Measurements from ENCODE around the gene AGPAT2. TPM values are rescaled to one million over a fixed set of nuclear protein-coding genes. Genes with fewer than 3 reads are reported as not detected.

AGPAT2 gene
- total and polyA plus RNA-seq, 2 experiments from 2014 or later = 125 to 242 TPM

DNA sequence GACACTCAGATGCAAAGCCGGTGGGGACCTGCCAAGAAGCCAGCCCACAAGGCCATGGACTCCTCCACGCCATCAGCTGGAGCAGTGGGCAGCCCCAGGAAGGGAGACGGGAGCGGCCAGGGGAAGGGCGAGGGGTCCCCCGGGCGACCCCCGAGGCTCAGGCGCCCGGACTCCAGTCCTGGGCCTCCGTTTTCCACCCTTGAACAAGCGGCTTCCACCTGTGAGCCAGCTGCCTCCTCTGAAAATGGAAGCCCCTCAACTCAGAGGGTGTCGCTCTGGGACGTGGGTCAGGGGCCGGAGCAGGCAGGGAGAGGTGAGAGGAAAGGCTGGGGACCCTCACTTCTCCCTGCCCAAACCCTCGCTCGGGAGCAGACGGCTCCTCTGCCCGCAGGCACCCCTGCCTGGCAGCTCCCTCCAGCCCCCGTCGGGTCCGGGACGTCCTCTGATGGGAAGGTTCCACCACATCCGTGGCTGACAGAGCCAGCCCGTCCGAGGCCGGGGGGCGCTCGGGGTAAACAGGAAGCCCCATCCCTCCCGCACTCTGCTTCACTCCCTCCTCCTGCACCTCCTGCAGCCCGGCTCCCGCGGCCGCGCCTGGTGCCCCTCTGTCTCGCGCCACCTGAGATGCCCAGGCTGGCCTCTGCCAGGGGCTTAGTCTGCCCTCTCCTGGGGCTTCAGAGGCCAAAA is 28.3 kb downstream of the AGPAT2 start:
- no peak overlapping the region for H2AFZ ChIP-seq
- H3K27me3 ChIP-seq = no peaks in the 10 kb centered on the region
- no peak overlapping the region for H3K27ac ChIP-seq
- H3K79me2 ChIP-seq = no peaks in the 10 kb centered on the region
- no peaks in the 10 kb centered on the region for H3K9me3 ChIP-seq (ENCODE audit: low read depth)
- H3K4me1 ChIP-seq (ENCODE audit: insufficient read depth) = no peaks in the 10 kb centered on the region
- no peak overlapping the region for H3K4me2 ChIP-seq
- TF ChIP-seq, protein P1, sequence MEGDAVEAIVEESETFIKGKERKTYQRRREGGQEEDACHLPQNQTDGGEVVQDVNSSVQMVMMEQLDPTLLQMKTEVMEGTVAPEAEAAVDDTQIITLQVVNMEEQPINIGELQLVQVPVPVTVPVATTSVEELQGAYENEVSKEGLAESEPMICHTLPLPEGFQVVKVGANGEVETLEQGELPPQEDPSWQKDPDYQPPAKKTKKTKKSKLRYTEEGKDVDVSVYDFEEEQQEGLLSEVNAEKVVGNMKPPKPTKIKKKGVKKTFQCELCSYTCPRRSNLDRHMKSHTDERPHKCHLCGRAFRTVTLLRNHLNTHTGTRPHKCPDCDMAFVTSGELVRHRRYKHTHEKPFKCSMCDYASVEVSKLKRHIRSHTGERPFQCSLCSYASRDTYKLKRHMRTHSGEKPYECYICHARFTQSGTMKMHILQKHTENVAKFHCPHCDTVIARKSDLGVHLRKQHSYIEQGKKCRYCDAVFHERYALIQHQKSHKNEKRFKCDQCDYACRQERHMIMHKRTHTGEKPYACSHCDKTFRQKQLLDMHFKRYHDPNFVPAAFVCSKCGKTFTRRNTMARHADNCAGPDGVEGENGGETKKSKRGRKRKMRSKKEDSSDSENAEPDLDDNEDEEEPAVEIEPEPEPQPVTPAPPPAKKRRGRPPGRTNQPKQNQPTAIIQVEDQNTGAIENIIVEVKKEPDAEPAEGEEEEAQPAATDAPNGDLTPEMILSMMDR (IDR thresholded peaks at IDR 0.05; ENCODE audit: poor library complexity) = no peak
- no peak for TF ChIP-seq EZH2phosphoT487 (IDR thresholded peaks at IDR 0.05; ENCODE audit: low read depth, severe bottlenecking, unreplicated experiment)
- TF ChIP-seq EZH2 (IDR thresholded peaks at IDR 0.05; ENCODE audit: borderline replicate concordance) = no peak
- no peaks in the 10 kb centered on the region for H3K36me3 ChIP-seq (replicated peaks; ENCODE audit: insufficient read depth, low read depth)
- DNase-seq (ENCODE audit: low spot score) = no peak
- no peaks in the 10 kb centered on the region for H3K9me2 ChIP-seq (replicated peaks; ENCODE audit: insufficient read depth)
- WGBS (ENCODE audit: low lambda C conversion rate, missing lambda C conversion rate) = 77% methylated on average over 34 of the region's 37 CpGs
- no peak overlapping the region for H3K4me3 ChIP-seq
- no peaks in the 10 kb centered on the region for H4K20me1 ChIP-seq (ENCODE audit: insufficient read depth, poor library complexity, severe bottlenecking)

GRCh38 chr9:136657974-136658848 is 29.0 kb downstream of the AGPAT2 start:
- Histone ChIP-seq H3K4me2 (no peak overlapping the region), H4K20me1 (ENCODE audit: insufficient read depth, poor library complexity, severe bottlenecking) (no peaks in the 10 kb centered on the region), H3K79me2 (no peaks in the 10 kb centered on the region), H3K9me3 (ENCODE audit: low read depth) (no peaks in the 10 kb centered on the region), H3K4me1 (ENCODE audit: insufficient read depth) (no peaks in the 10 kb centered on the region), H3K4me3 (no peak overlapping the region), H3K36me3 (replicated peaks; ENCODE audit: insufficient read depth, low read depth) (no peaks in the 10 kb centered on the region), H3K27me3 (no peaks in the 10 kb centered on the region), H3K9me2 (replicated peaks; ENCODE audit: insufficient read depth) (no peaks in the 10 kb centered on the region), H2AFZ (no peak overlapping the region), H3K27ac (no peak overlapping the region)
- 81% methylated on average over 27 of the region's 31 CpGs for WGBS (ENCODE audit: low lambda C conversion rate, missing lambda C conversion rate)
- DNase-seq (ENCODE audit: low spot score) = no peak
- TF ChIP-seq, protein P1 (IDR thresholded peaks at IDR 0.05; ENCODE audit: poor library complexity) = no peak
- no peak for TF ChIP-seq EZH2phosphoT487 (IDR thresholded peaks at IDR 0.05; ENCODE audit: low read depth, severe bottlenecking, unreplicated experiment)
- no peak for TF ChIP-seq EZH2 (IDR thresholded peaks at IDR 0.05; ENCODE audit: borderline replicate concordance)

DNA sequence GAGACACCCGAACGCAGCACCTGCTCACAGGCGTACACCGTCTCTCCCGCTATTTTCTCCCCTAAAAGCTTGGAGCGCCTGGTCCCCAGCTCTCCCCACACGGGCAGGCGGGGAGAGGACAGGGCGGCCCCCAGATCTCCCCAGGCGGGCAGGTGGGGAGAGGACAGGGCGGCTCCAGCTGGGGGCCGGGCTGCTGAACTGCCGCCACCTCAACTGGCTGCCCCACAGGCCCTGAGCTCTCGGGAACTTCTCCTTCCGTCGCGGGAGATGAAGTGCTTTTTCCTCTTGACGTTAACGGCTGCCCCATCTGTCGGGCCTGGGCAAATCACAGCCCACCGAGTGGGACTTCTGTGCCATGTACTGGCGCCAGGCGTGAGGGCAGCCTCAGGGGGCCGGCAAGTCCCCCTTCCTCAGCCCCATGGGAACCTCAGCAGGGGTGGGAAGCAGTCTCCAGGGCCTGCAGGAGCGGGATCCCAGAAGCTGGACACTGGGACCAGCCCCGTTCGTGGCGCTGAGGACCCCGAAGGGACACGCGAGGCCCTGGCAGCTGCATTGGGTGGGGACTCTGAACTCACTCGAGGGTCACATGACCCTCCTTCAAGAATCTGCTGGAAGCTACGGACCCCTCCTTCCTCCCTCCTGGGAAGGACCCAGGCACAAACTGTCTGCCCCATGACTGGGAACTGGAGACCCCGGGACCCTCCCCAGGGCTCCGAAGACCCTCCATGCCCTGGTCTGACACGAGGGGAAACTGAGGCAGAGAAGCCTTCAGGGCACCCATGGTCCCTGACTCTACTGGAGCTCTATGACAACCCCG is 30.3 kb downstream of the AGPAT2 start:
- no peaks in the 10 kb centered on the region for H3K27me3 ChIP-seq
- H3K9me2 ChIP-seq (replicated peaks; ENCODE audit: insufficient read depth) = no peaks in the 10 kb centered on the region
- TF ChIP-seq EZH2phosphoT487 (IDR thresholded peaks at IDR 0.05; ENCODE audit: low read depth, severe bottlenecking, unreplicated experiment) (no peak), EZH2 (IDR thresholded peaks at IDR 0.05; ENCODE audit: borderline replicate concordance) (no peak)
- TF ChIP-seq, protein P1 (IDR thresholded peaks at IDR 0.05; ENCODE audit: poor library complexity) = no peak
- H3K79me2 ChIP-seq = no peaks in the 10 kb centered on the region
- no peaks in the 10 kb centered on the region for H4K20me1 ChIP-seq (ENCODE audit: insufficient read depth, poor library complexity, severe bottlenecking)
- no peaks in the 10 kb centered on the region for H3K36me3 ChIP-seq (replicated peaks; ENCODE audit: insufficient read depth, low read depth)
- DNase-seq (ENCODE audit: low spot score) = no peak
- no peak overlapping the region for H3K4me3 ChIP-seq
- no peak overlapping the region for H3K27ac ChIP-seq
- H3K4me1 ChIP-seq (ENCODE audit: insufficient read depth) = no peaks in the 10 kb centered on the region
- WGBS (ENCODE audit: low lambda C conversion rate, missing lambda C conversion rate) = 86% methylated on average over 37 of the region's 37 CpGs
- no peak overlapping the region for H2AFZ ChIP-seq
- no peak overlapping the region for H3K4me2 ChIP-seq
- H3K9me3 ChIP-seq (ENCODE audit: low read depth) = no peaks in the 10 kb centered on the region
